ENCODE measurements around the gene P2RY6.

Gene P2RY6

DNA sequence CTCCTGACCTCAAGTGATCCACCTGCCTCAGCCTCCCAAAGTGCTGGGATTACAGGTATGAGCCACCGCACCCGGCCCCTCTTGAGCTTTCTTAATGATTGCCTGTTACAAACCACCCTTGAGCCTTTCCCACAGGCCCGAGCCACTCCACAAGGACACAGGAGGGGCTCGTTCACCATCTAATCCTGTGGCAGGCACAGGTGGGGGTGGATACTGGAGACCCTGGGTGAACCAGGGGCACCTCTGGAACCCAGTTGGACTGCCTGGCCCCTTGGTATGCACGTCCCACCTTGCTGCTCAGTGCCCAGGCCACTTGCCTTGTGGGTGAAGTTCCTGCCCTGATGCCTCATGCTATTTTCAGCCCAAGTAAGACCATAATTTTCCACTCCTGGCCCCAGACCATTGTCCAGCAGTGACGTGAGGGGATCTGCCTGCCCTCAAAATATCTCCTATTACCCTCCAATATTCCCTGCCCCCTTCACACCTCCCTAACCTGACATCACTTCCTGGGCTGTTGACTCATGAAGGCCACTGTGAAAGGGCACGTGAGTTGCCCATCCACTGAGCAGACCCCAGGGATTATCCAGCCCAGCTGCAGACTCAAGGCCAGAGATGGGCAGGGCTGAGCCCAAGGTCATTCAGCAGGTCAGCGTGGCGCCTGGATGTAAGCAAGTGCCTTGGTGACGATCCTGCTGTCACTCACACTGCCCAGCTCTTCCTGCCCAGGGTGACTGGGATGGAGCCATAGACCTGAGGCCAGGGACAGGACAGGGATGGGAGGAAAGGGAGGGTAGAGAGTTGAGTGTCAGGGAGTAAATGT, 34.5 kb upstream of the P2RY6 start:
- no peak for DNase-seq

DNA sequence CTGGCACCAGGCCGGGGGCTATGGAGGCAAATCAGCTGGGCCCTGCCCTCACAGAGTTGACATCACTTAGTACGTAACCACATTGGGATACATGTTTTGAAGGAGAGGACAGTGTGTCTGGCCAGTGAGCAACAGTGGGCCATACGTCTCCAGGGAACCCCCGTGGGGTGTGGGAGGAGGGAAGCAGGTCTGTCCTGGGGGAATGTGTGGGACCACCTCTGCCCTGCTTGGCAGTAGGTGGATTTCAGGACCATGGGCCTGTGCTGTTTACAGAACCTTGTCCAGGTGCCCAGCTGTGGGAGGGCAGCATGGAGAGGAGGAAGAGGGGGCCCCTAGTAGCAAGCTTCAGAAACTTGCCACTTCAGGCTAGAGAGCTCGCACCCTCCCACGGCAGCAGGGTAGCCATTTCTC, 33.0 kb upstream of the P2RY6 start:
- DNase-seq: no peak

DNA sequence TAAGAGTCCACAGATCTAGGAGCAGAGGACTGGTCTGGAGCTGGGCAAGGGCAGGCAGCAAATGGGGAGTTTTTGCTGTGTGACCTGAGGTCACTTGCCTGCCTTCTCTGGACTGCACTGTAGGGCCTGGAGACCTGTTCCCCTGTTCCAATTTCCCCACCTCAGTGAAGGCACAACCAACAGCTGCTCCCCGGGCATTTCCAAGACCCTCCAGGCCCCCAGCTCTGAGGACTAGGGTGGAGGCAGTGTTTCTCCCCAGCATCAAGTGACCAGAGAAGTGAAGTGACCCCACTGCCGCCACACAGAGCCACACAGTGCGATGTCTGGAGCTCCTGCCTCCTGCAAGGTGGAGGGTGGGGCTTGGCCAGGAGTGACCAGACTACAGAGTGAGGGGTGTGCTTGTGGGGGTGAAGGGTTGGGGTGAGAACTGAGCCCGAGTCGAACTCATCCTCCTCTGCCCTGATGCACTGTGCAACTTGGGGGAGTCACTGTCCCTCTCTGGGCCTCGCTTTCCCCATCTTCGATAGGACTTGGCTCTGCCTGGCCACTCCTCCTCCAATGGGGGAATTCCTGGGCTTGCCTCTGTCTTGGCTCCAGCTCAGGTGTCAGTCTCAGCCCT, 32.5 kb upstream of the P2RY6 start:
- DNase-seq: no peak

DNA sequence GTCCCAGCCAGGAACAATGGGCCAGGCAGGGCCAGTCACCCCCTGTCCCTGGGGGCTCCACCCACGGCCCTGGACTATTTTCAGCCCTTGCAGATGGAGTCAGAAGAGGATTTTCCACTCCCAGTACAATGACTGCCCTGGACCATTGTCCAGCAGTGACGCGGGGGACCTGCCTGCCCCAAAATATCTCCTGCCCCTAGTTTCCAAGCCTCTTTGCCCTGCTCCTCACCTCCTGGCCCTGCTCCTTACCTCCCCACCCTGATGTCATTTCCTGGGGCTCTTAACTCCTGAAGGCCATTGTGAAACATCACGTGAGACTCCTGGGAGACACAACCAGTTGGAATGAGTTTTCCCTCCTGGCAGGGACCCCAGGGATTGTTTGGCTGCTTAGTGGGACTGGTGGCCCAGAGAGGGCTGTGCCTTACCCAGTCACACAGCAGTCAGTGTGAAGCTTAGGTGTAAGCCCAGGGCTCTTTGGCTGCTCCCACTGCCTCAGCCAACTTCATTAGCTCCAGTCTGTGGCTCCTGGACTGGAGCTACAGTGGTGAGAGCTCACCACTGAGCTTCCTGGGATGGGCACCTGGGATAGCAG, 31.9 kb upstream of the P2RY6 start:
- no peak for DNase-seq

DNA sequence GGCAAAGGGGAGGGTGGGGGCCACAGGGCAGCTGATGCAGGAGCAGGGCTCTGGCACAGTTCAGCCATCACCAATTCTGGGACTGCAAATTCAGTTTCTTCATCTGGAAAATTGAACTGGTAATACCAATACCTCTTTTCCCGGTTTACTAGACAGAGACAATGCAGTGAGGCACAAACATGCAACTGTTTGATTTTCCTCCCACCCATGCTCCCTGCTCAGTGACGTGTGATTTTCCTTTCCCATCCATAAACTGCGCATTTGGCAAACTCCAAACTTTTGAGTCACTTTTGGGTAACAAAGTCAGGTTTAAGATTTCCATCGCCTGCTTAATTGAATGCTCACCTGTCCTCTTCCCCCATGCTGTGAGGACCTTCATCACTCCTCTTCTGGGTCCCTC, 30.8 kb upstream of the P2RY6 start:
- no peak for DNase-seq

DNA sequence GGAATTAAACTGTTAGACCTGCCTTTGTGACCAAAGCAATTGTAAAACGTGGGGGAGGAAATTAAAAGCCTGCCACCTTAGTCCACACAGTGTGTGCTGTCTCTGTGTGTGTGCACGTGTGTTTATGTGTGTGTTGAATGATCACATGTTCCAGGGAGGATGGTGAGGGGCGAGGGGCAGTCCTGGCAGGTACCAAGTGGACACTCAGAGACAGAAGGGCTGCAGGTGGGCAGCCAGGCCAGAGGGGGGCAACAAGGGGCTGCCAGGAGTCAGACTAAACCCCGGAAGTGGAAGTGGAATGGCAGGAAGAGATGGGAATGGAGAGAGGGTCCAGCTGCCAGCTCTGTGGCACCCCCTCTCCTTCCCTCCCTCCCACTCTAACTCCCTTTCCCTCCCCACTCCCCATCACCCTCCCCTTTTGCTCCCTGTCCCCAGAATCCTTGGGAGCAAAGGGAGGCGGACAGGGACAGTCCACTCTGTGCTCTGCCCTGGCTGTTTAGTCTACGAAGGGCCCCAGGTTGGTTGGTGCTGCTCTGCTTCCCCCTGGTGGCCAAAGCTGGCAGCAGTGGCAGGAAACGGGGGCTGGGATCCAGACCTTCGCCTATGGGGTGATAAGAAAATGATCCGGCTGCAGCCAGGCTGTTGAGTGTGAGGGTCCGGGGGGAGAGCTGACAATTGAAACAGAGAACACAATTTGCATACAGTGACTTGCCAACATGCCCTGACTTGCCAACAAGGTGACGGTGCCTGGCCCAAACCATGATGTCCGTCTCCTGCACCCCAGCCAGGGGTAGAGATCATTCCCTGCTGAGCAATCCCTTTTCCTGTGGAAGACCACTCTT, 29.7 kb upstream of the P2RY6 start:
- DNase-seq: peak; percentile 50

DNA sequence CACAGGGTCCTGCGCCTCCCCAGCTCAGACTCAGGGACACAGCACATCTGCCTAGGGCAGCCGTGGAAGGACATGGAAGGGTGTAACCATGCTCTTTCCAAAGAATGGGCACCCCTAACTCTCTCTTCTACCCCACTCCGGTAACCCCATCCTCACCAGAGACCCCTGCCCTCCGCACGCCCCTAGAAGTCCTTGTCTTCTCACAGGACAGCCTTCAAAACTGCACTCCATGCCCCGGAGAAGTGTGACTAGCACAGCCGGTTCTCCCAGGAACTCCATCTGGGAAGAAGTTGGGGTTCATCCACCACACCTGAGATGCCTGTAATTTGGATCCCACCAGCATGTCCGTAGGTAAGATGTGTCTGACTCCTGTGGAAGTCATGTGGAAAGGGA, 29.0 kb upstream of the P2RY6 start:
- DNase-seq: no peak

DNA sequence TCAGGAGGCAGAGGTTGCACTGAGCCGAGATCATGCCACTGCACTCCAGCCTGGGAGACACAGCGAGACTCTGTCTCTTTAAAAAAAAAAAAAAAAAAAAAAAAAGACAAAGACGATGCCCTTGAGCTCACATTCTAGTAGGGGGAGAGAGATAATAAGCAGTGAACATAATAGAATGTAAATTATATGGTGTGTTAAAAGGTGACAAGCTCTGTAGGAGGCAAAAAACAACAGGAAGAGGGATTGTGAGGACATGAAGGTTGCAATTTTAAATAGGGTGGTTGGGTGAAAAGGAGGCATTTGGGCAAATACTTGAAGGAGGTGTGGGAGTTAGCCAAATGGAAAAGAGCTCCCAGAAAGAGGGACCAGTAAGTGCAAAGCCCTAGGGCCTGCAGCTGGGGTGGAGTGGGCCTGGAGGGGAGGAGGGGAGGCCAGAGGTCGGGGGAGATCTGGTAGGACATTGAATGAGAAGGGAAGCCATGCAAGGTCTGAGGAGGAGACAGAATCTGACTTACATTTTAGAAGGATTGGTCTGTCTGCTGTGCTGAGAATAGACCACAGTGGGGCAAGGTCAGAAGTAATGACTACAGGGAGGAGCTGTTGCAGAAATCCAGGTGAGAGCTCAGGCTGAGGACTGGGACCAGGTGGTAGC, 27.4 kb upstream of the P2RY6 start:
- DNase-seq: no peak

DNA sequence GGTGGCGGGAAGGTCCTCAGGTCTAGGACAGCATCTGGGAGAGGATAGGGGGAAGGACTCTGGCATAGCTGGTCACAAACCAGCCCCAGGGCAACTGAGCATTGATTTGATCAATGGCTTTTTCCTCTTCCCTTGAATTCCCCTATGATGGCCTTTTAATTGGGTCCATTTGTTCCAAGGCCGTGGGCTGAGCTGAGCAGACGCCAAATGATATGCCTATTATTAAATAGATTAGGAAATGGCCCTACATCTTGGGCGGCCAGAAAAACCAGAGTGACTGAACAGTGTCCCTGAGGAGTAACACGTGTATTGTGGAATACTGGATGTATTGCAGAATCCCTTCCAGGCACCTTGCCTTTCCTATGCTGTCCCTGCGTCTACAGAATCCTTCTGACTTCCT, 26.7 kb upstream of the P2RY6 start:
- DNase-seq: no peak

DNA sequence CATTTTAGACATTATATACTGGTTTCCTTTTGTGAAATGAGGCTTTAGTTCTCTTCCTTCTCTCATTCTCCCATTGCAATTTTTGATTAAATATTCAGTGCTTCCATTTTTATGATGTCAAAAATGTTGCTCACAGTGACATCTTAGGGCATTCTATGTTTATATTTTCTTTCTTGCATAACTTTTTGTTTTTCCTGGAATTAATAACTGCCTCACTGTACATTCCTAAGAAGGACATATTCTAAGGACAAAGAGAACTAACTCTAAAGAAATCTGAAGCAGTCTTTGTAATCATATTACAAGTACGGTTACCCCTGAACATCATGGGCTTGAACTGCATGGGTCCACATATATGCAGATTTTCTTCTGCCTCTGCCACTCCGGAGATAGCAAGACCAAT, 25.8 kb upstream of the P2RY6 start:
- DNase-seq: no peak

DNA sequence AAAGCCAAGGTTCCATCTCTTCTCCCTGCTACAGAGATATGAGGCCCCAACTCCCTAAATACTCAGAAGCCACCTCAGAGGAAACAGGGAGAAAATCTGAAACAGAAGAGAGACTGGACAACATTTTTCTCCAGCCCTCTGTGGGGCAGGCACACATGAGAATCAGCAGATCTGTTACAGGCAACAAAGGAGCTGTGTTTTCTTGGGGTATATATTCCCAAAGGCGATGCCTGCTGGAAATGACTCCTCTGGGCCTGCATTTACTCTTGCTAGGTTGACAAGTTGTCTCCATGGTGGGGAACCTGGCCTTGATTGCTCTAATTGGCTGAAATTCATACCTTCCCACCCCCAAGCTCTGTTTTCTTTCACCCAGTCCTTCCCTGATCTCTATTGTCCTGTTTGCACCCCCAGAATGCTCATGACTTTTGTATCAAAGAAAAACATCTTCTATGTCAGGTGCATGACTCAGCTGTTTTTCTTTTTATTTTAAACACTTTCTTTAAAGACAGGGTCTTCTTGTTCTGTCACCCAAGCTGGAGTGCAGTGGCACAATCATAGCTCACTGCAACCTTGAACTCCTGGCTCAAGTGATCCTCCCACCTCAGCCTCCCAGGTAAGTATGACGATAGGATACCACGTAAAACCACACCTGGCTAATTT, 23.5 kb upstream of the P2RY6 start:
- no peak for DNase-seq

DNA sequence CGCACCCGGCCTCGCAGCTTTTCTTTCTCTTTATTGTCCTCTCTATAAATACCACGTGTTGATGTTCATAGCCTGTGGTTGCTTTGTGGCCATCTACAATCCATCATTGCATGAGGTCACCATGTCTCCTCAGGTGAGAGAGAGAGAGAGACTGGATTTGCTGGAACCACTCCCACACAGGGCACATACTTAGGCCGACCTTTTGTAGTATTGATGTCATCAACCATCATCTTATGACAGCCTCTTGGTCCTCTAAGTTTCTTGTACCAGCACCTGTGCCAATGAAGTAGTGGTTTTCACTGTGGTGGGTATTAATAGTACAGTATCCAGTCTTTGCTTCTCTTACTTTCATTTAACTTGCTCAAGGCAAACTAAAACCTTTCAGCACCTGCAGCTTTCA, 22.8 kb upstream of the P2RY6 start:
- no peak for DNase-seq

DNA sequence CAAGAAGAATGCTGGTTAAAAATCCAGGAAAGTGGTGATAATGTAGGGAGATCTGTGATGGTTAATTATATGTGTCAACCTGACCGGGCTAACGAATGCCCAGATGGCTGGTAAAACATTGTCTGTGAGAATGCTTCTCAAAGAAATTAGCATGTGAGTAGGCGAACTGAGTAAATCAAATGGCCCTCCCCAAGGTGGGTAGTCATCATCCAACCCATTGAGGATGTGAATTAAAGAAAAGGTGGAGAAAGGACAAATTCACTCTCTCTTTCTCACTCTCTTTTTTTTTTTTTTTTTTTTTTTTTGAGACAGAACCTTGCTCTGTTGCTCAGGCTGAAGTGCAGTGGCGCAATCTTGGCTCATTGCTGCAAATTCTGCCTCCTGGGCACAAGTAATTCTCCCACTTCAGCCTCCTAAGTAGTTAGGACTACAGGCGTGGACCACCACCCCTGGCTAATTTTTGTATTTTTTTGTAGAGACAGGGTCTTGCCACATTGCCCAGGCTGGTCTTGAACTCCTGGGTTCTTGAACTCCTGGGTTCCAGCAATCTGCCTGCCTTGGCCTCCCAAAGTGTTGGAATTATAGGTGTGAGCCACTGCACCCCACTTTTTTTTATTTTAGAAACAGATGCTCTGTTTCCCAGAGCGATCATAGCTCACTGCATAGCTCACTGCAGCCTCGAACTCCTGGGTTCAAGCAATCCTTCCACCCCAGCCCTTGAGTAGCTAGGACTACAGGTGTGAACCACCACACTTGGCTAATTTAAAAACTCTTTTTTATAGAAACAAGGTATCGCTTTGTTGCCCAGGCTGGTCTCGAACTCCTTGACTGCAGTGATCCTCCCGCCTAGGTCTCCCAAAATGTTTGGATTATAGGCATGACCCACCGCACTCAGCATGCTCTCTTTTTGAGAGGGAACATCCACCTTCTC, 22.0 kb upstream of the P2RY6 start:
- no peak for DNase-seq

DNA sequence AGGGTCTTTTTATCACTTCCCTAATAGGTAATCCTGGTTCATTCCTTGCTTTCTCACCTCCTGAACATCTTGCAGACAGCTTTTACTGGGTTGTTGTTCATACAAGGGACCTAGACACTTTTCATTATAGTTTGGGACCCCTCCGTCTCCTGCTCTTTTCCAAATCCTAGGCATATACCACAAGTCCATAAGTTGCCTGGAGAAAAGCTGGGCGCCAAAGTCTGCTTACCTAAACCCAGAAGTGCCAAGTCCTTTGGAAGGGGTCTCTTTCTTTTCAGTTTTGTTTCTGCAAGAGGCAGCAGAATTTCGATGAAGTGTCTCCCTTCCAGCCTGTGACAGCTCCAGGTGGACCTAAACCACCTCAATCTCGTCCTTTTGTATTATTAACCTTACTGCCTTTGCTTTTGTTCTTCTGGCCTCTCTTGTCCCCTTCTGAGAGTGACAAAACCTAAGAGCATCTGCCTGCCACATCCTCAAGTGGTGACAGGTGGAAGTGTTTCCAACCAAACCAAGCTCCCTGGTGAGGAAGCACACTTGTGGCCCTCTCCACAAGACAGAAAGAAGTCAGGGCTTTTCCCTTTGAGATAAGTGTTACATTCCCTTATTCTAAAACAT, 19.5 kb upstream of the P2RY6 start:
- no peak for DNase-seq

DNA sequence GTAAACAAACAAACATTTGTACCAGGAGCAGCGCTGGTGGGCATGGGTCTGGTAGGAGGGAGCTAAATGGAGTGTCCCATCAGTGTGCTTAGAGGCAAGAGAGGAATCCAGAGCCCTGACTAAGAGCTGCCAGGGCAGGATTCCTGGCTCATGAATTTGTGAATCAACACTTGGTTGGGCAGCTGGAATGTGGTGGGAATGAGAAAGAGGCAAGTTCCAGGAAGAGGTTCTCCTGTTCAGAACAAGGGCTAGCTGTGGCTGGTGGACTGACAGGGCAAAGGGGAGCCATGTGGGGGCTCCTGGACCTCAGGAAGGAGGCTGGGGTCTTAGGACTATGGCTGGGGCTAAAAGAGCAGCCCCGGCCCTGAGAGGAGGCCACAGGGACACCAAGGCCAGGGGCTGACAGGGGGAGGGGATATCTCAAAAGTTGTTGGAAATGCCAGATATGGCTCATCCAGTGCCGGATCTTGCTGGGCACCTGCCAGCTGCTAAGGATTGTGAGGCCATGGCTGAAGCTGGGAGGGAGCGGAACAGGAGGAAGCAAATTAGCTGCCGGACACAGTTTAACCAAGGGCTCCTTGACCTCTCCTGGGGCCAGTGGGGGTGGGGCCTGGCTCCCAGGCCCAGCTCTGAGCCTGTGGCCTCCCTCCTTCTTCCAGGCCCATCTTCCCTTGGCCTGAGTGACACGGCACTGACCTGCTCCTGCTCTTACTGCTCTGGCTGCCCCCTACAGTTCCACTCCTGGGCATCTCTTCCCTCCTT, 14.6 kb upstream of the P2RY6 start:
- DNase-seq: no peak

DNA sequence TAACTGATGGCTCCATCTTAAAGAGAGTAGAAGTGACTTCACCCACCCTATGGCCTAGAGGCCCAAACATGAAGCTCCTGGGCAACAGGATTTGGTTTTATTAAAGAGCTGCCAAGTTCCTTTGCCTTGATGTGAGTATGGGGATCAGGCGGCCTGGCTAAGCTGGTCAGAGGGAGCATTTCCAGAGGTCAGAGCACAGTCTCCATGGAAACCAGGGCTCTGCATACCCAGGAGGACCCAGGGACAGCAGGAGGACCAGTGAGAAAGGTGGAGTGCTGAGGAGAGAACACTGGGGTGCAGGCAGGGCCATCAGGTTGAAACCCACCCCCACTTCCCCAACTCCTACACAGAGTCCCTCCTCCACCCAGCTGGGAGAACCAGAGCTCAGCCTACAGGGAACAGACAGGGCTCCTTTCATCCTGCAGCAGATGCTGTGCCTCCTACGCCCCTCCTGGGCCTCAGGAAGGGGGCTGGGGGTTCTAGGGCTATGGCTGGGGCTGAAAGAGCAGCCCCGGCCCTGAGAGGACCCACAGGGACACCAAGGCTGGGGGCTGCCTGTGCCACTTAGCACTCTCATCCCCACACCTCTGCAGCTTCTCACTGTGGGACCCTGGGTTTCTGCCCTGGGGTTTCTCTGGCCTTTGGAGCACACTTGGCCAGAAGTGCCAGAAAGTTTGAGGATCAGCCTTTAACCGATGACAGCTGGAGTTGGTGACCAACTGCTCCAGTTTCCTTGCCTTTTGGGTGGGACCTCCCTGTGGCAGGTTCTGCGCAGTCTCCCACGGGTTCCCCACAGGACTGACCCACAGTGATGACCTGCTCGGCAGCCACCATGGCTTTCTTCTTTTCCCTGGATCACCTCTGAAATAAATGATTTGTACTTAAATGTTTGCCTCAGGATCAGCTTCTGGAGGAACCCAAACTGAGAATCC, 13.8 kb upstream of the P2RY6 start:
- no peak for DNase-seq

DNA sequence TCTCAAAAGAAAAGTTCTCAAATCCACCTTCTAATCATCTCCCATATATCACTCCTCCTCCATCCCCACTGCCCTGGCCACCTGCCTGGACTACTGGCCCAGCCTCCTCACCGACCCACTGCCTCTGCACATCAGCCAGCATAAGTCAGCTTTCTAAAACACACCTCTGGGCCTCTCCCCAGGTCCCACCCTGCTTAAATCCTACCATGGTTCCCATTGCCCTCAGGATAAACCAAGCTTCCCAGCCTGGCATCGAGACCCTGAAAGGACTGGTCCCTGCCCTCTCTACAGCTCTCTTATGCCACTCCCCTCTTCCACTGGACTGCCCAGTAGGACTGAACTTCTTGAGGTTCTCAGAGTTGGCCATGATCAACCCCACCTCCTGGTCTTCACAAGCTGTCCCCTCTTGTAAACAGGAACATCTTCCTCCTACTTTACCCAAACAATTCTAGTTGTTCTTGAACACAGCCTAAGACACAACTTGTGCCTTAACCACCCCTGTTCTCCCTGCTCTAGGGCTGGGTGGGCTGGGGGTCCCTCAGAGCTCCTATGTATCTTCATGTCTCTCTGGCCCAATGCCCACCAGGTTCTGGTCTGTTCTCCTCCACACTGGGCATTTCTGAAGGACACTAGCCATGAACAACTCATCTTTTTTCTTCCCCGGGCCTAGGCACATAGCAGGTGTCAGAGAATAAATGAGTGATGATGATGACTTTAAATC, 12.6 kb upstream of the P2RY6 start:
- no peak for DNase-seq

DNA sequence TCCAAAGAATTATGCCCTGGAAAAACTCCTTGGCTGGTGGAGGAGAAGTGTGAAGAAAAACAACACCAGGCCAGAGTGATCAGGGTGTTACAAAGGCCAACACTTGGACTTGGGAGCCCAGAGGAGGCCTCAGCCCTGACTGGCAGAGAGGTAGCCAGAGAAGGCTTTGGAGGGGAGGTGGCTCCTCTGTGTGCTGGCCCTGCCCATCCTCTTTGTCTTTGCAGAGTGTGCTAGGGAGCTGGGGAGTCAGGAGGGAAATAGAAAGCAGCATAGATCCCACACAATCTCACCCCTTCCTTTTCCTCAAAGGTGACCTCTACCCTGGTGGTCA, 12.0 kb upstream of the P2RY6 start:
- no peak for DNase-seq

Data from CD4-positive, alpha-beta T cell treated with Interleukin-15 for 1 hour (primary cell).